ENCODE data around the gene SH3YL1.

- TF ChIP-seq CTCF (IDR thresholded peaks at IDR 0.05; ENCODE audit: borderline replicate concordance, extremely low read depth, low read length, poor library complexity, severe bottlenecking) (no peak), EZH2 (IDR thresholded peaks at IDR 0.05; ENCODE audit: borderline replicate concordance, low read depth, low read length, severe bottlenecking) (no peak)
Observed at GRCh38 chr2:256094-256493, 7.7 kb downstream of the SH3YL1 start.
